Measurements from ENCODE around the gene FERD3L.

DNA sequence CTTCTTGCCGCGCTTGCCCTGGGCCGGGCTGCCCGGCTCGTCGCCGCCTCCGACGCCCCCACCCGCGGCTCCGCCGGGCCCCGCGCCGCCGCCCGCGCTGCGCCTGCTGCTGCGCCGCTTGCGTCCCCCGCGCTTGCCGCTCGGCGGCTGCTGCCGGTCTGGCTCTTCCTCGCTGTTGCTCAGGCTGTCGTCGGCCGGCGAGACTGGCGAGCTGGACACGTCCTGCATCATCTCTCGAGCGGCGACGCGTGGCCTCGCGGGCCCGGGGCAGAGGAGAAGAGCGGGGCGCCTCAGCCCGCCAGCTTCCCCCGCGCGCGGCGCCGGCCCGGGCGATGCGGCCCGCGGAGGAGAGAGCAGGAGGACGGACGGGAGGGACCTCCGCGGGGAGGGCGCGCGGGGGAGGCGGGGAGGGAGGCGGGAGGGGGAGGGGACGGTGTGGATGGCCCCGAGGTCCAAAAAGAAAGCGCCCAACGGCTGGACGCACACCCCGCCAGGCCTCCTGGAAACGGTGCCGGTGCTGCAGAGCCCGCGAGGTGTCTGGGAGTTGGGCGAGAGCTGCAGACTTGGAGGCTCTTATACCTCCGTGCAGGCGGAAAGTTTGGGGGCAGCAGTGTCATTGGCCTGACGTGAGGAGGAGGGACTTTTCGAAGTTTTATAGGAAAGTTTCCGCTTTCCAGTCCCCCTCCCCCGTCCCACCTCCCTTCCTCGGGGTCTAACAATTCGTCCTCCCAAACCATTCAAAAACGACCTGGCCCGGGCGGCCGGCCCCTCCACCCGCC, 27.9 kb downstream of the FERD3L start, which contains the start of gene TWIST1:
- TF ChIP-seq, protein P1, sequence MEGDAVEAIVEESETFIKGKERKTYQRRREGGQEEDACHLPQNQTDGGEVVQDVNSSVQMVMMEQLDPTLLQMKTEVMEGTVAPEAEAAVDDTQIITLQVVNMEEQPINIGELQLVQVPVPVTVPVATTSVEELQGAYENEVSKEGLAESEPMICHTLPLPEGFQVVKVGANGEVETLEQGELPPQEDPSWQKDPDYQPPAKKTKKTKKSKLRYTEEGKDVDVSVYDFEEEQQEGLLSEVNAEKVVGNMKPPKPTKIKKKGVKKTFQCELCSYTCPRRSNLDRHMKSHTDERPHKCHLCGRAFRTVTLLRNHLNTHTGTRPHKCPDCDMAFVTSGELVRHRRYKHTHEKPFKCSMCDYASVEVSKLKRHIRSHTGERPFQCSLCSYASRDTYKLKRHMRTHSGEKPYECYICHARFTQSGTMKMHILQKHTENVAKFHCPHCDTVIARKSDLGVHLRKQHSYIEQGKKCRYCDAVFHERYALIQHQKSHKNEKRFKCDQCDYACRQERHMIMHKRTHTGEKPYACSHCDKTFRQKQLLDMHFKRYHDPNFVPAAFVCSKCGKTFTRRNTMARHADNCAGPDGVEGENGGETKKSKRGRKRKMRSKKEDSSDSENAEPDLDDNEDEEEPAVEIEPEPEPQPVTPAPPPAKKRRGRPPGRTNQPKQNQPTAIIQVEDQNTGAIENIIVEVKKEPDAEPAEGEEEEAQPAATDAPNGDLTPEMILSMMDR (IDR thresholded peaks at IDR 0.05; ENCODE audit: insufficient read depth, low read length) = no peak
- TF ChIP-seq GABPA (IDR thresholded peaks at IDR 0.05; ENCODE audit: low read depth) (no peak), SPI1 (IDR thresholded peaks at IDR 0.05; ENCODE audit: borderline replicate concordance, low read depth) (no peak)
- TF ChIP-seq, protein P2, sequence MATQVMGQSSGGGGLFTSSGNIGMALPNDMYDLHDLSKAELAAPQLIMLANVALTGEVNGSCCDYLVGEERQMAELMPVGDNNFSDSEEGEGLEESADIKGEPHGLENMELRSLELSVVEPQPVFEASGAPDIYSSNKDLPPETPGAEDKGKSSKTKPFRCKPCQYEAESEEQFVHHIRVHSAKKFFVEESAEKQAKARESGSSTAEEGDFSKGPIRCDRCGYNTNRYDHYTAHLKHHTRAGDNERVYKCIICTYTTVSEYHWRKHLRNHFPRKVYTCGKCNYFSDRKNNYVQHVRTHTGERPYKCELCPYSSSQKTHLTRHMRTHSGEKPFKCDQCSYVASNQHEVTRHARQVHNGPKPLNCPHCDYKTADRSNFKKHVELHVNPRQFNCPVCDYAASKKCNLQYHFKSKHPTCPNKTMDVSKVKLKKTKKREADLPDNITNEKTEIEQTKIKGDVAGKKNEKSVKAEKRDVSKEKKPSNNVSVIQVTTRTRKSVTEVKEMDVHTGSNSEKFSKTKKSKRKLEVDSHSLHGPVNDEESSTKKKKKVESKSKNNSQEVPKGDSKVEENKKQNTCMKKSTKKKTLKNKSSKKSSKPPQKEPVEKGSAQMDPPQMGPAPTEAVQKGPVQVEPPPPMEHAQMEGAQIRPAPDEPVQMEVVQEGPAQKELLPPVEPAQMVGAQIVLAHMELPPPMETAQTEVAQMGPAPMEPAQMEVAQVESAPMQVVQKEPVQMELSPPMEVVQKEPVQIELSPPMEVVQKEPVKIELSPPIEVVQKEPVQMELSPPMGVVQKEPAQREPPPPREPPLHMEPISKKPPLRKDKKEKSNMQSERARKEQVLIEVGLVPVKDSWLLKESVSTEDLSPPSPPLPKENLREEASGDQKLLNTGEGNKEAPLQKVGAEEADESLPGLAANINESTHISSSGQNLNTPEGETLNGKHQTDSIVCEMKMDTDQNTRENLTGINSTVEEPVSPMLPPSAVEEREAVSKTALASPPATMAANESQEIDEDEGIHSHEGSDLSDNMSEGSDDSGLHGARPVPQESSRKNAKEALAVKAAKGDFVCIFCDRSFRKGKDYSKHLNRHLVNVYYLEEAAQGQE (IDR thresholded peaks at IDR 0.05; ENCODE audit: insufficient replicate concordance, low read depth) = no peak
